Measurements from ENCODE around the gene PRKG1.

- no peak for TF ChIP-seq CTCF (IDR thresholded peaks at IDR 0.05; ENCODE audit: insufficient read depth, low read length)
- no peak for TF ChIP-seq GABPA (IDR thresholded peaks at IDR 0.05; ENCODE audit: low read depth)
- TF ChIP-seq POLR2AphosphoS5 (IDR thresholded peaks at IDR 0.05; ENCODE audit: low read depth) = no peak
- no peak for TF ChIP-seq REST (IDR thresholded peaks at IDR 0.05; ENCODE audit: insufficient replicate concordance, low read depth)
- no peak for TF ChIP-seq SPI1 (IDR thresholded peaks at IDR 0.05; ENCODE audit: borderline replicate concordance, low read depth)
Measured at GRCh38 chr10:52322936-52323335, 1248.6 kb downstream of the PRKG1 start.

Data from HL-60 (cell line).